Ascending aorta (tissue), 1 donor: ENCODE results near the gene TOMM40L. TPM values are rescaled to one million over a fixed set of nuclear protein-coding genes. Genes with fewer than 3 reads are reported as not detected.

Experiments used
- total RNA-seq: library from RNA; depleted of rRNA; stranded (reverse); fragments of >200 nt; gene quantifications from one replicate; pipeline ENCODE4 v1.1.0, GENCODE V29; 2016

Gene TOMM40L
- total RNA-seq, 1 donor from 2014 or later, result 26.6 TPM

Other genes starting within 250 kb of the TOMM40L start
- 19.9 TPM for gene F11R, start 204.9 kb upstream of the TOMM40L start, total RNA-seq
- not detected for gene TSTD1, start 187.1 kb upstream of the TOMM40L start, total RNA-seq
- 68.5 TPM for gene USF1, start 180.1 kb upstream of the TOMM40L start, total RNA-seq
- 14.7 TPM for gene ARHGAP30, start 156.2 kb upstream of the TOMM40L start, total RNA-seq
- gene NECTIN4, start 136.5 kb upstream of the TOMM40L start, total RNA-seq, result not detected
- 0.32 TPM for gene KLHDC9, start 127.7 kb upstream of the TOMM40L start, total RNA-seq
- gene PFDN2, start 108.0 kb upstream of the TOMM40L start, total RNA-seq, result 16.3 TPM
- gene NIT1, start 108.0 kb upstream of the TOMM40L start, total RNA-seq, result 44.9 TPM
- gene DEDD, start 93.4 kb upstream of the TOMM40L start, total RNA-seq, result 27.8 TPM
- gene UFC1, start 72.1 kb upstream of the TOMM40L start, total RNA-seq, result 3.3 TPM
- 31.9 TPM for gene USP21, start 66.6 kb upstream of the TOMM40L start, total RNA-seq
- gene PPOX, start 59.6 kb upstream of the TOMM40L start, total RNA-seq, result 4.8 TPM
- gene B4GALT3, start 48.6 kb upstream of the TOMM40L start, total RNA-seq, result 26.9 TPM
- gene ADAMTS4, start 27.0 kb upstream of the TOMM40L start, total RNA-seq, result 109 TPM
- gene NDUFS2, start 23.7 kb upstream of the TOMM40L start, total RNA-seq, result 107 TPM
- 69.9 TPM for gene FCER1G, start 10.8 kb upstream of the TOMM40L start, total RNA-seq
- 161 TPM for gene APOA2, start 2.4 kb upstream of the TOMM40L start, total RNA-seq
- 0.21 TPM for gene NR1I3, start 12.1 kb downstream of the TOMM40L start, total RNA-seq
- not detected for gene PCP4L1, start 32.7 kb downstream of the TOMM40L start, total RNA-seq
- 2.4 TPM for gene MPZ, start 83.9 kb downstream of the TOMM40L start, total RNA-seq
- 23.2 TPM for gene SDHC, start 88.3 kb downstream of the TOMM40L start, total RNA-seq
- gene CFAP126, start 141.8 kb downstream of the TOMM40L start, total RNA-seq, result not detected